ENCODE measurements around the gene SNAP25.

SNAP25 gene

DNA sequence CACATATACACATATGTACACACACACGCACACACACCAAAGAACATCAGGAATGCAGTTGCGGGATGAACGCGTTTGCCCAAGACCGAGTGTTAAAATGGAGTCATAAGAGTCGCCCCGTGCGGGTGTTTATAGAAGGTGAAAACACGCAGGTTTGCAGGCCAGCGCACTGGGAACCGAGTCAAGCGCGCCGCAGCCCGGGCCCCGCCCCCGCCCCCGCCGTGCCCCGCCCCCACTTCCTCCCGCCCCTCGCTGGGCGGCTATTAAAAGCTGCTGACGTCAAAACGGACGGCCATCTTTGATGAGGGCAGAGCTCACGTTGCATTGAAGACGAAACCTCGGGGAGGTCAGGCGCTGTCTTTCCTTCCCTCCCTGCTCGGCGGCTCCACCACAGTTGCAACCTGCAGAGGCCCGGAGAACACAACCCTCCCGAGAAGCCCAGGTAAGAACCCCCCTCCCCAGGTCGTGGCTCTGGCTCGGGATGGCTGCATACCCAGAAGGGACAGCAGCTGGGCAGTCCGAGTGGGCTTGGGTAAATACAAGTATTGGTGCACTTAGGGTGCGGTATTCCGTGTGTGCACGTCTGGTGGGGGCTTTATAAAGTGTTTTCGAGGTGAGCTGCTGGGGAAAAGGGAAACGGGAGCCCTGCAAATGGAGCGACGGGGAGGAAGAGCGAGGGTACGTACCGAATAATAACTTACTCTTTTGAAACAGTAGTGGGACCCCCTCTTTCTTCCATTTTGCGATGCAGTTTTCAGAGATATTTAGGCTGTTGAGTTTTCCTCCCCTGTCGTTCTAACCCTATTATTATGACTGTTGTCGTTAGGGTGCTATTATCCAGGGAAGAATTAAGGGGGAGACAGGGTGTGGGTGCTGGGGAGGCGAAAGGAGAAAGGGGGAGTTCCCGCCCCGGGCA lies at the start of gene SNAP25:
Gene SNAP25, plus strand, starts transcription at position 295 of the 916 bp plus-strand sequence. CDS start 56,662 bp downstream, outside the sequence.
- DNase-seq = peak; percentile 85

DNA sequence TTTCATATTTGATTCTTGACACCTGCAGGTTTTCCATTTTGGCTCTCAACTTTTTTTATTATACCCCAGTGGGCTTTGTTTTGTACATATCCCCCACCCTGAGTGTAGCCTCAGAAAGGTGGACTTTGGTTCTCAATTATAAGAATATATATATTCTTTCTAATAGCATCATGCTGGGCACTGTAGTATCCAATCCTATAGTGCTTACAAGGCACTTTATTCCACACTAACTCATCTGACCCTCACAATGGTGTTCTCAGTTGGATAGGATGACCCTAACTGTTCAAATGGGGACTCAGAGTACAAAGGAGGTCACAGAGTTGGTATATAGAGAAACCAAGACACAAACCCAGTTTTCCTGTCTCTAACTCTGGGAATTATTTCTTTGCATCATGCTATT lies 48.9 kb upstream of the SNAP25 start:
- no peak for DNase-seq

DNA sequence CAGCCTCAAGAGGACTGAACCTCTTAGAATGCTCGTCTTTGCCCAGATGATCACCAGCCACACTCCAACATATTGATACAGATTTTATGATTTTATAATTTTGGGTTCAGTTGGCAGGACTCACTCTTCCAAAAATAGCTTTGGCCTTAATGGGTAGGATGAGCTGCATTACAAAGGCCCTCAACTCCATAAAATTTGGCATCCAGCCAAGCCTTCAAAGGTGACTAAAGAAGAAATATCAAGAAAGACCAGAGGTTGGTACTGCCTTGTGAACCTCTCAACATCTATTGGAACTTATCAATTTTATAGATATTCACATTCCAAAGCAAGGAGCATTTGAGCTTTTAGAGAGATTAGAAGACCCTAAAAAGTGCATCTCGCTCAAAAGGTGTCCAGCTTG lies 48.4 kb upstream of the SNAP25 start:
- no peak for DNase-seq

DNA sequence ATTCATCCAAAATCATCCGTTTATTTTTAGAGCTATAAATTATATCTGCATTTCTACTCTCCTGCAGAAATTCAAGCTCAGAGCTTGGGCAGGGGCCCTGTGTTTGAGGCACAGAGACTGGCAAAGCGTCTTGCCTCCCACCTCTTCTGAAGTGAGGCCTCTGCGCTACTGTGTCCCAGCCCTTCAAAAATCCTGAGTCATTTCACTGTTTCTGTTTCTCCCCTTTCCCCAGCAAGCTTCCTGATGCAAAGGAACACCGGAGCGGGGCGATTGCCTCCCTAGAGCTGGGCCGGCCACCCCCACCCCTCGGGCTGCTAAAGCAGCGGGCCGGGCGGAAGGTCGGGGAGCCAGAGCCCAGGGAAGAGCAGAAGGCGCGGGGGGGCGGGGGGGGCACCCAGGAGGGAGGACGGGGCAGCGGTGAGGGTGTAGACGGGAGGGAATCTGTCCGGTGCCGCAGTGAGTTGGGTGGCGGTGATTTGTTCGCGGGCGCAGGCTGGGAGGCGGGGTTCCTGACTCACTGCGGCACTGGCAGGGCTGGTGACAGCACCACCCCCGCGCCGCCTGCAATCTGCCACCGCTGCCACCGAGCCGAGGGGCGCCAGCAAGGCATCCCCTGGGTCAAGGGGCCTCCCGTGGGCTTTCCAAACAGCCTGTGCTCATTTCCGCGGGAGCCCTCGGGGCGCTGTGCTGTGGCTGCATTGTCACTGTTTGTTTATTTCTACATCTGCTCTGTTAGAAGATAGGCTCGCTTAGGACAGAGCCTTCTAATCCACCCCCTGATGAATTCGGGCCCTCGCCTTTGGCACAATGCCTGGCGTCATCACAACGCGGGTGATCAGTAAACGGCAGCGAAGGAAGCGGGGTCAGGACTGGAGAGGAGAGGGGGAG lies 46.5 kb upstream of the SNAP25 start:
- peak; percentile 38 for DNase-seq

DNA sequence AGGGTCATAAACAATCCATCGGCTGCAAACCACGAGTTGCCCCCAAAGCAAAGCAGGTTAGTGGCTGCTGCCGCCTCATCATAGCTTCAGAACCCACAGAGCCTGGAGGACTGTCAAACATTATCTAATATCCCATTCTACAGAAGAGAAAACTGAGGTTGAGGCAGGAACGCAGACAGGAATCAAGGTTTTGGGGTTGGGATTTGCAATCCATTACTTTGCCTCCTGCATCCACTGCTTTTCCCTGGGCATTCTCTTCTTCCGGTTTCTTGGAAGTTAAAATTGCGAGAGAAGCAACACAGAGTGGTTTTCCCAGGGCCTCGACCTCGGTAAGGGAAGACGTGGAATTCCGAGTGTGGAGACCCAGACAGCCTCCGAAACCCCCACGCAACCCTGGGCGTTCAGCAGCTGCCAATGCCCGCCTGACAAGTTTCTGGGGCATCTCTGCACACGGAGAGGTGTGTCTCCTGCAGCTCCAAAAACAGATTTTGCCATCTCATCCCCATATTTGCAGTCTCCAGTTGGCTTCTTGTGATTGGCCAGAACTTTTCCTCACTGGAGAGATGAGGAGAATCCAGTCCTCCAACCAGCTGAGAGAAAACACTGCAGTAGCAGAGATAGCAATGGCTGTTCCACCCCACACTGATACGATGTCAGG lies 45.5 kb upstream of the SNAP25 start:
- DNase-seq = no peak

DNA sequence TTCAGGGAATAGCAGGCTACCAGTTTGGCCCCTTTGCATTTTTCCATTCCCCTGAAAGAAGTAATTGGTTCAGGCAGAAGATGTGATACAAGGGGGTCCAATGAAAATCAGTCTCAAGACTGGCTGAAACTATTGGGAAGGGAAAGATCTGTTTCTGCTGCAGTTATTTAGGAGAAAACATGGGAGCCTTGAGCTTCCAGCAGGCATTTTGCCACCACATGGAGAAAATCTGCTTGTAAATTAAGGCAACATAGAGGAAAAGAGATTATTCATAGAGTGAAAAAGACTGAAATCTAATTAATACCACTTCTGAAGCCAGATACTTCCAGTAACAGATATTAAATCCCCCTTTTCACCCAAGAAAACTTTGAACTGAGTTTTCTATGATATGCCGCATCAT lies 44.2 kb upstream of the SNAP25 start:
- no peak for DNase-seq

DNA sequence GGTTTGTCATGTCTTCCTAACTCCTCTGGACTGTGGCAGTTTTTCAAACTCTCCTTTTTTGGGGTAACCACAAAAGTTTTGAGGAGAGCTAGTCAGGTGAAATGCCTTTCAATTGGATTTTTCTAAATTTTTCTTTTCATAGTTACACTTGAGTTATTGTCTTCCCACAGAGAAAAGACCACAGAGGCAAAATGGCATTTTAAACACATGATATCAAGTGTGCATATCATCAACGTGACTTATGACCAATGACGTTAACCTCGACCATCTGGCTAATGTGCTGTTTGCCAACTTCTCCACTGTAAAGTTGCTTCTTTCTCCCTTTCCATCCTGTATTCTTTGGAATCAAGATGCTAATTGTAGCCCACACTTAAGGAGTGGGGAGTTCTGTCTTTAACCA lies 41.3 kb upstream of the SNAP25 start:
- no peak for DNase-seq

DNA sequence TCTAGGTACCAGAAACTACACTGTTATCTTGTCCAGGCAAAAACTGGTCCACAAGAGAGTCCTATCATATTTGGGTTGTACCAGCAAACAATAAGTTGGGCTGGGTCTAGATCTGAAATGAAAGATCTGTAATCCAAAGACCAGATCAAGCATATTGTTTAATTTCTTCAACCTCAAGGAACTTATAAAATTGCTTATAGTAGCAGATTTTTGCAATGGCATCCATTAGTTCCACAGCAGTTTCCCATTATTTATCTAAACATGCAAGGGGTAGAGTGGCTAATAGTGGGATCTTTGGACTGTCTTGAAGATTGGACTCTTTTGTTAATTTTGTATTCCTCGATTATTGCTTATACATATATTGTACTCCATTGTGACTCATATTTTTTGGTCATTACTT lies 40.5 kb upstream of the SNAP25 start:
- no peak for DNase-seq

DNA sequence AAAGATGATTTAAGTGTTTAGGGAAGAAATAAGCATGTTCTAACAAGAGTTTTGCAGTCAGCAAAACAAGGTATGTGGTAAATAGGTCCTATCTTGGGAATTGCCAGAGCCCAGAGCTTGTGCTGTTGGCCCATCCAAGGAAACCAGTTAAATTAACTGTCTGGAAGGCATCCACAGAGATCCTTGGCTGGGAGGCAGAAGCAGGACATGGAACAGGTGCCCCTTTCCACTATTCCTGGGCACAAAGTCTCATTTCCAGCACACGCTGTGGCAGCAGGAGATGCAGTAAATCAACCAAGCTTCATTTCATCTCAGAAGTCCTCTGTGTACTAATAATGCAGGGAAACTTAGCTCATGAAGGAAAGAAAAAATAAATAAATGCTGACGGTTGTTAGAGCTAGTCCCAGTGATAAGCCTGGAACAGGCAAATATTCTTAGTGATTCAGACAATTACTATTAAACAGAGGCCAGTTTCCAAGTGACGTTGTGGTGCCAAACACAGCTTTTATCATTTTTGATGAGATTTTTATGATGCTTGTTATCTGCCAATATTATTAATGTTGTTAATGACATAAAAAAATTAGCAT lies 39.8 kb upstream of the SNAP25 start:
- DNase-seq = no peak

DNA sequence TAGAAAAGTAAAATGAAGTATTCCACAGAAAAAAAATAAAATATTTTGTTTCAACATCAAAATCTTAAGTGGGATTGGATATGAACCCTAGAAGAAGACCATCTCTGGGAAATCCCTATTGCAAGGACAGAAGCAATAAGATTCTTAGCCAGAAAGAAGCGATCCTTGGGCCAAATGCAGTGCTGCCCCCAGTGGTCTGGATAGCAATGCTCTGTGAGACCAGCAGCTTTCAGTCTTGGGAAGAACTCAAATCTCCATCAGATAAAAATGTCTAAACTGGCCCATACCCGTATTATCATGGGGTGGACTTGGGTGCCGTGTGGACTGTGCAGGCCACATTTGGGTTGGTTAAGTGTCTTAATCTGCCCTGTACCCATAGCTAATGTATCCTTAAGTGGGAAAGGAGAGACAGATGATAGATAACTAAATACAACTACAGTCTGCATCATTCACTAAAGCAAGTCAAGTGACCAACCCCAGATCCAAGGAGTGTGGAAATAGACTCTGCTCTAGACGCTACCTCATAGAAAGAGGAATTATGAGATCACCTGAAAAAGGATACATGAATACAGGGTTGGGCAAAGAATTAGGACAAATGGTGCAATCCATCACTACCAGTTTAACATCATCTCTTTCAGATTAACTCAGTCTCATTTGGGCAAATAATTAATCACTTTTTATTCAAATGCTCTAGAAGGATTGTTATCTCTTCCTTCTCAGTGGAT lies 38.9 kb upstream of the SNAP25 start:
- DNase-seq = peak; percentile 18

DNA sequence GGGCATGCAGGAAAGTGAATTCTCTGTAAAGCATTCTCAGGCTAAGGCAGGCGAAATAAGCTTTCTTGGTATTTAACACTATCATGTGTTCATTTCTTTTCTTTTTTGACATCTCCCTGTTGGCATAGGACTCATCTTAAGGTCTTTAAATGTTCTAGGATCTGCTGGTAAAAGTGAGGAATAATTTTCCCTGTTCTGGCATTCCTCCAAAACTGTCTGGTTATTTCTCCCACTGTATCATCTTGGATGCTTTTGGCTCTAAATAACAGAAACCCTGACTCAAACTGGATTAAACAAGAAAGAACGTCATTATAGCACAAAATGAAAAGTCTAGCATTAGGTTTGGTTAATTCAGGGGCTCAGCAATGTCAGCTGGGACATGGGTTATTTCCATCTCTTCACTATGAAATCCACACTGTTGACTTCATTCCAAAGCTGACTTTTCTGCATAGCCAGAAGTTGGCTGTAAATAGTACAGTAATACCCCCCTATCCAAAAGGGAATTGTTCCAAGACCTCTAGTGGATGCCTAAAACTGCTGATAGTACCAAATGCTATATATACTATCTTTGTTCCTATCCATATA lies 37.9 kb upstream of the SNAP25 start:
- no peak for DNase-seq

DNA sequence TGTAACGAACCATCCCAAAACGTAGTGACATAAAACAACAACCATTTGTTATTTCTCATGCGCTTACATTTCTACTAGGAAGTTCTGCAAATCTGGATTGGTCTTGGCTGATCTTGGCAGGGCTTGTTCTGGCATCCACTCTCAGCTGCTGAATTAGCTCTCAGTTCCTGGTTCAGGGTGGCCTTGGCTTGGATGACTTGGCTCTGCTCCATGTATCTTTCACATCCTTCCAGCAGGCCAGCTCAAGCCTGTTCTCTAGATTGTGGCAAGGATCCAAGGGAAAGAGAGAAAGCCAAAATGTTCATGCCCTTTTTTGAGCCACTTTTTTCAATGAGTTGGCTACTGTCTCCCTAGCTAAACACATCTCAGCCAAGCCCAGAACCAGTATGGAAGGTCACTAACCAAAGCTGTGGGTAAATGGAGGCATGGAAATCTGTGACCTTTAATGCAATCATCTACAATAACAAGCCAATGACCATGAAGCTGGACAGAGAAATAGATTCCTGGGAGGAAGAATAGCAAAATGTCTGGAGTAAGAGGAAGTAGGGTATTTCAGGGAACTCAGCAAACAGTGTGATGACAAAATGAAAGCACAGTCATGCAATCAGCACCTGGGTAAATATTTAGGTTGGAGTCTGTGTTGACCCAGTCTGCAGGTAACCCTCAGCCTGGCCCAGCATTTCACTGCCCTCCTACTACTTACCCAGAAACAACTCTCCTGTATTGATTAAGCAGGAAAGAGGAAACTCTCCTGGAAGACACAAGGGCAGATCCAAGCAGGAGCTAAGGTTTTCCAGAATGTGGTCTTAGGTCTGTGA lies 32.7 kb upstream of the SNAP25 start:
- no peak for DNase-seq

DNA sequence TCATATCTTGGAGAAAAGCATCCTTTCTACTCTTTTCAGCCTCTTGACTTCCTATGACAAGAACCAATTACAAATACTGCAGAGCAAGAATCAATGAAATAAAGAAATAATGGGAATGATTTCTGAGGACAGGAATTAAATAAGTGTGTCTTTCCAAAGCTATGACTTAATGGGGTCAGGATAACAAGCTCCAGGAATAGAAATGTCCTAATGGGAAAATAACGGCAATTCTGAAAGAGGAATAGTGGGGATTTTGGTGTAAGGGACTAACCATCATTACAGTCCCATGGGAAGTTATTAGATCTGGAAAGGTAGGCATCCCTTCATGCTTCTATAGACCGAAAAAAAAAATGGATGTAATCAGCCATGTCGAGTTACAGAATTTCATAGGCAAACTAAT lies 28.2 kb upstream of the SNAP25 start:
- no peak for DNase-seq

DNA sequence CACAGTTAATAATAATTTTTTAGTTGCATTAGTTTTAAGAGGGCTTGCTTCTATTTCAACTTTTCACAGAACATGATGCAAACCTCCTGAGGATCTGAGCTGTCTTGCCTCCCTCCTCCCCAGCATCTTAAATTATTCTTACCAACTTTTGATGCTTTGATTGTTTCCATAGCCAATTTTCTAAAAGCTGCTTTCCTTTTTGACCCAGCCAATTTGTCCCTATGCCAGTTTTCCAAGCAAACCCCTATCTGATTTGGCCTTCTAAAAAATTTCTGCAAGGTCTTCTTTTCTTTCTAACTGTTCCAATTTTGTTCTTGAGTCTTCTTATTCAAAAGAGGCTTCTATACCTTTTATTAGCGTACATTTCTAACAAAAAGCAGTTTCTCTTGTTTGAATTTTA lies 26.5 kb upstream of the SNAP25 start:
- DNase-seq = no peak

DNA sequence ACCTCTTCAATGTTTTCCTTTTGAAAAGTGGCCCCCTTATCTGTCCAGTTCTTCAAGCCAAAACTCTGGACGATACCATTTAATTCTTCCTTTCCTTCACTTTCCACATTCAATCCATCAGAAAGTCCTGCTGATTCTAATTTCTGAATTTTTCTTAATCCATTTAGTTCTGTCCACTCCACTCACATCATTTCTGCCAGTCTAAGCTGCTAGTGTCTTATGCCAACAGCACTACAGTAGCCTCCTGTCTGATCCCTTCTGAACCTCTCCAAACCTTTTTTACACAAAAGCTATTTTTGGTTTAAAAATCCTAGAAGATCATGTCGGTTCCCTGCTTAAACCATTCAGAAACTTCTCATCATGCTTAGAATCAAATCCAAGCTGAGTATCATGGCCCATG lies 24.5 kb upstream of the SNAP25 start:
- DNase-seq = no peak

DNA sequence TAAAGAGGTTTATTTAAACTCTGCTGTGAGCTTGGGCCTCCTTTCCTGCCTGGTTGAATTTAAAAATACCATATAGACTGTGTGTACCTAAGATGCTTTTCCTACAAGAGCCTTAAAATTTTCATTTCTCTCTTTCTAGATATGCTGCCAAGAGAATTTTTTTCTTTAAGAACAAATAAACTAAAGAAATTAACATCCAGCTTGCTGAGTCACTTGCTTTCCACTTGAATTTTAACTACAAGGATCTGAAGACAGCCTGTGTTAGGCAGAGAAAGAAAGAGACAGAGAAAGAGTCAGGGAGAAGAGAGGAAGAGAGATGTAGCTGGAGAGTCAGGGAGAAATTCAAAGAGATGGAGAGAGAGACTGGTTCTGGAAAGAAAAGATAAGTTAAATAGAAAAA lies 18.3 kb upstream of the SNAP25 start:
- no peak for DNase-seq

DNA sequence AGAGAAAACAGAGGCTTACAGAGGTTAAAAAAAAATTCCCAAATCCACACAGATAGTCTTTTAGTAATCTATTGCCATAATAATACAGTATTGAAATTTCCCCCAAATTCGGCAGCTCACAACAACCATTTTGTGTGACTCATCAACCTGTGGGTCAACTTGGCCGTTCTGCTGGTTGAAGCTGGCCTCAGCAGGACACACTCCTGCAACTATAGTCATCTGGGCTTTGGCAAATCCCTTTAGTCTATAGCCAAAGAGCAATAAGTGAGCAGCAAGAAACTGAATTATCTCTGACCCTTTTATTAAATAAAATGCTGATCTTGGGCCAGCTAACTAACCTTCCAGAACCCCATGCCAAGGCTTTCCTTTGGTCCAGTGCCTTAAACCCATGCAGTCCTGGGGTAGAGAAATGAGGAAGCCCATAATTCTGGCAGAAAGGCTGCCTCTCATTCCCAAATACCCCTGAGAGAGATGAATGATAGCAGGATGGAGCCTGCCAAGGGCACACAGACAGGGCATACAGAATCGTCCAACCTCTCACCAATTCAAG lies 17.2 kb upstream of the SNAP25 start:
- no peak for DNase-seq

DNA sequence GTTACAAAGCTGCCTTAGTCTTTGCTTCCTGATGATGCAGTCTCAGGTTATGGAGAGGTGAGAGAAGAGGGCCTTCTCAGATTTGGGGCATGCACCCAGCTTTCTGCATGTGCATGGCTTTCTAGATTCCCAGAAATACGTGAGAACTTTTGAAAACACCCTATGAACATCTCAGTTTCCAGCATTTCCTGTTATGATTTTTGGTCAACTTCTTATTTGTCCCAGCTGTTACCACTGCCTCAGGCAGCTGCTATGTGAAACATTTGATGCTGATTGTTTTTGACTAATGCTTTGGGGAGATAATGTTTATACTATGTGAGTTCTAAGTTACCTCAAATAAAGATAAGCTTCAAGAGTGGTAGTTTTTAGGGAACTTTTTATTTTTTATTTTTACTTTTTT lies 9.5 kb upstream of the SNAP25 start:
- no peak for DNase-seq

DNA sequence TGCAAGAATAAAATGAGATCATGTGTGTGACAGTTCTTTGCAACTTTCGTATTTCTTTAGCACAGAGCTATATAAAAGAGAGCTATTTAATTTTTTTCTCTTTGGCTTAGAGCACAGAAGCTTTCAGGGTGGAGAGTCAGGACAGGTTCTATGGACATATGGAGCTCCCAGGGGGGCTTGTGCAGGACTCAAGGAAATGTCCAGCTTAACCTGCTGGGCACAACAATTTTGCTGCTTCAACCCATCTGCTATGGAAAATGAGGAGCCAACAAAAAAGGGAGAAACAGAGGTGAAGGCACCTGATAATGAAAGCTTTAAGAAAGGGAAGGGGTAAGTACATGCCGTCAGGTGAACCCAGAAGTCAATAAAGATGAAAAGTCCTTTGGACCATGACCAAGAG lies 5.1 kb upstream of the SNAP25 start:
- DNase-seq = no peak

DNA sequence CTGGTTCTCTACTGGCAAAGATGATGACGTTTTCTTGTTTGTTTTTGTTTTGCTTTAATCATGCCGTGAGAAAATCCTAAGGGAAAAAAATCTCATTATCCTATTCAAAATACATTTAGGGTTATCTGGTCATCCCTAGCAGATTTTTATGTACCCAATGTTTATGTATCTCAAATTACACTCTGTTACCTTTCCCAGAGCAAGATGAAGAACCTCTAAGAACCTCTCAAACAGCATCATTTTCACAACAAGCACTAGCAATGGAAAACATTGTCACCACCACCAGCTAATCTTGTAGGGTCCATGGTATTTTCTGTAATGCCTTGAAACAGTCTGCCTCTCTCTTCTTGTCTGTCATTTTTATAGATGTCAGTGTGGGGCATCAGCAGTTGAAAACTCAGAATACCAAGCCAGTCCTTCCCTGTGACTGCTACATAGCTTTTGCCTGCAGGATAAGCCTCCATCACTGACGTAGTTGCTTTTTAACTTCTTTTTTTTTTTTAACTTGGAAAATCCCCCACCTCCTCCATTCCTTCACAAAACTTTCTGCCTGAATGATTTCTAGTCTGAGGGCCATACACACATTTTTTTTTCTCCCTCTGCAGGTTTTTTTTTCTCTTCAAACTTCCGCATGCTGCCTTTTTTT lies 2.4 kb upstream of the SNAP25 start:
- no peak for DNase-seq
